Effector CD8-positive, alpha-beta T cell (primary cell): ENCODE measurements around the gene ZNF783.
"Not testable (repeated sequence)": the region's sequence is repeated elsewhere in the genome, so short reads cannot be mapped to it uniquely, and the experiment has no call there.

Source experiments
- DNase-seq: peaks from one replicate; lab custom pipeline; 2025; lab: John Stamatoyannopoulos, UW

Gene ZNF783

DNA sequence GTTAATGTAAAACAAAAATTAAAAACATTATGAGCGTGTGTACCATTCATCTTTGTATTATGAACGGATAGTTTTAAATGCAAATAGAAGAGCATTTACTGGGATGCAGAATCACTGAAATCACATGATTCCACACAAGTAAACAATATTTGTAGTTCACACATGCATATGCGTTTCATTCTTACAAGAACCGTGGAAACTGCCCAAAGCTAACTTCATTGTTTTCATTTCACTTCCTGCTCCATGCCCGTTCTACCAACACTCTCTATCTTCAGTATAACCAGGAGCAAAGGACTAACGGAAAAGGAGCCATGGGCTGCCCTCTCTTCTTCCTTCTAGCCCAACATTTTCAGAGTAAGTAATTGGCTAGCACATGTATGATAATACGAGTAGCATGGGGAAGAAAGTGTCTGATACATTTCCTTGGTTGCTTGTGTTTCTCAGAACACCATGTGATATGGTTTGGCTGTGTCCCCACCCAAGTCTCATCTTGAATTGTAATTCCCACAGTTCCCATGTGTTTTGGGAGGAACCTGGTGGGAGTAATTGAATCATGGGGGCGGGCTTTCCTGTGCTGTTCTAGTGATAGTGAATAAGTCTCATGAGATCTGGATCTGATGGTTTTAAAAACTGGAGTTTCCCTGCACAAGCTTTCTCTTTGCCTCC is 38.8 kb downstream of the ZNF783 start:
- DNase-seq = no peak

DNA sequence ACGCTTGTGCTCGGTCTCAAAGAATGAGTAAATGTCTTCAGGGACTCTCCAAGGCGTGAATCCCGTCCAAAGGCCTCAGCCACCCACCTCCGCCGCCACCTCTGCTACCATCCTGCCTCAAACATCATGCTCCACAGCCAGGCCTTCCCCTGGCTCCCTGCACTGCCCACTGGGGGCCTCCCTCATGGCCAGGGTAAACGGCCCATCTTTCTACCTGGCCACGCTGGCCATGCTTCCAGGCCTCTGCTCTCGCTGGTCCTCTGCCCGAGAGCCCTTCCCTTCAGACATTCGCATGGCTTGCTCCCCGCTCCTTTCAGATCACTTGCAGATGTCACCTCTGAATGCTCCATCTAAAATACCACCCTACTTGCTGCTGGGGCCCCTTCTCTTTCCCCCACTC is 40.2 kb downstream of the ZNF783 start:
- no peak for DNase-seq

DNA sequence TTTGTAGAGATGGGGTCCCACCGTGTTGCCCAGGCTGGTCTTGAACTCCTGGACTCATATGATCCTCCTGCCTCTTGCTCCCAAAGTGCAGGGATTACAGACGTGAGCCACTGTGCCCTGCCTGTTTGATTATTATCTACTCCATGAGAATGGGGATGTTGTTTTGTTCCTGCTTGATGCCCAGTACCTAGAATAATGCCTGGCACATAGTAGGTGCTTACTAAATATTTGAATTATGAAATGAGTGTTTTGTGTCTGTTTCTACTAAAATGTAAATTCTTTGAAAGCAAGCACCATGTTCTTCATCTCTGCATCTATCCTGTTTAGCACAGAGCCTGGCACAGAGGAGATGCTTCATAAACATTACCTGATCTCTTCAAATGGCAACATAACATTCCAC is 40.9 kb downstream of the ZNF783 start:
- DNase-seq = no peak

DNA sequence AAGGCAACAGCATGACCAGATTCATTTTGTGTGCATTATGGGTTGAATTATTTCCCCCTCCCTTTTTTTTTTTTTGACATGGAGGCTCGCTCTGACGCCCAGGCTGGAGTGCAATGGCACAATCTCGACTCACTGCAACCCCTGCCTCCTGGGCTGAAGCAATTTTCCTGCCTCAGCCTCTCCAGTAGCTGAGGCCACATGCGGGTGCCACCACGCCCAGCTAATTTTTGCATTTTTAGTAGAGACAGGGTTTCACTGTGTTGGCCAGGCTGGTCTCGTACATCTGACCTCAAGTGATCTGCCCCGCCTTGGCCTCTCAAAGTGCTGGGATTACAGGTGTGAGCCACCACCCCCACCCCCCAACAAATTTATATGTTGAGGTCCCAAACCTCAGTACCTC is 42.0 kb downstream of the ZNF783 start:
- DNase-seq = no peak

GRCh38 chr7:149306854-149307253 is 44.9 kb downstream of the ZNF783 start:
- DNase-seq = no peak

GRCh38 chr7:149307775-149308501 is 45.9 kb downstream of the ZNF783 start:
- DNase-seq = no peak

- DNase-seq = no peak
Observed at GRCh38 chr7:149310113-149310836, 48.3 kb downstream of the ZNF783 start.

DNA sequence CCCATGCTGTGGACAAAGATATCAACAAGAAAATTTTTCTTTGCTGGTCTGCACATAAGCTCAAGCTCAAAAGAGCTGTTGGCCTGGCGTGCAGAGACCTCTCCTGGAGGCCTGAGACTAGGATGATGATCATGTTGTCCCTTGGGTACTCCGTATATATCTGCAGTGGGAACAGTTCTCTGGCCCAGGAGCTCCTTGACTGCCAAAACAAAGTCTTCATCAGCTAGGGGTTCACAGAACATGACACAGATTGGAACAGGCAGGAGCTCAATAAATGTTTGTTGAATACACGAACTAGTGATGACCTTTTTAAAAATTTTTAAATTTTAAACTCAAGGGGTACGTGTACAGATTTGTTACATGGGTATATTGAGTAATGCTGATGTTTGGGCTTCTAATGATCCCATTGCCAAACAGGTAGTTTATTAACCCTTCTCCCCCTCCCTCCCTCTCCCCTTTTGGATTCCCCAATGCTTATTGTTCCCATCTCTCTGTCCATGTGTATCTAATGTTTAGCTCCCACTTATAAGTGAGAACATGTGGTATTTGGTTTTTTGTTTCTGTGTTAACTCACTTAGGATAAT is 49.1 kb downstream of the ZNF783 start:
- no peak for DNase-seq

DNA sequence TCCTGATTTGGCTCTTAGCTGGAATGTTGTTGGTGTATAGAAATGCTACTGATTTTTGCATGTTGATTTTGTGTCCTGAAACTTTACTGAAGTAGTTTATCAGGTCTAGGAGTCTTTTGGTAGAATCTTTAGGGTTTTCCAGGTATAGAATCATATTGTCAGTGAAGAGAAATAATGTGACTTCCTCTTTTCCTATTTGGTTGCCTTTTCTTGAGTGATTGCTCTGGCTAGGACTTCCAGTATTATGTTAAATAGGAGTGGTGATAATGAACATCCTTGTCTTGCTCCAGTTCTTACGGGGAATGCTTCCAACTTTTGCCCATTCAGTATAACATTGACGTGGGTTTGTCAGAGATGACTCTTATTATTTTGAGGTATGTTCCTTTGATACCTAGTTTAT is 52.0 kb downstream of the ZNF783 start:
- no peak for DNase-seq

- DNase-seq = no peak
Observed at GRCh38 chr7:149316606-149317005, 54.6 kb downstream of the ZNF783 start.

DNA sequence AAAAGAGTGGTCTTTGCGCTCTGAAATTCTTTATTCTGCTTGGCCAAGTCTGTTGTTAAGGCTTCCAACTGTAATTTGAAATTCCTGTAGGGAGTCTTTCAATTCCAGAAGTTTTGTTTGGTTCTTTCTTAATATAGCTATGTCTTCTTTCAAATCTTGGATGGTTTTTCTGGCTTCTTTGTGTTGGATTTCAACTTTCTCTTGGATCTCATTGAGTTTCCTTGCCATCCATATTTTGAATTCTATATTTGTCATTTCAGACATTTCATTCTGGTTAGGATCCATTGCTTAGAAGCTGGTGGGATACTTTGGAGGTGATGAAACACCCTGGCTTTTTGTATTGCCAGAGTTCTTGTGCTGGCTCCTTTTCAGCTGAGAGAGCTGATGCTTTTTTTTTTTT is 55.5 kb downstream of the ZNF783 start:
- DNase-seq = no peak

GRCh38 chr7:149317986-149318672 is 56.1 kb downstream of the ZNF783 start:
- no peak for DNase-seq

DNA sequence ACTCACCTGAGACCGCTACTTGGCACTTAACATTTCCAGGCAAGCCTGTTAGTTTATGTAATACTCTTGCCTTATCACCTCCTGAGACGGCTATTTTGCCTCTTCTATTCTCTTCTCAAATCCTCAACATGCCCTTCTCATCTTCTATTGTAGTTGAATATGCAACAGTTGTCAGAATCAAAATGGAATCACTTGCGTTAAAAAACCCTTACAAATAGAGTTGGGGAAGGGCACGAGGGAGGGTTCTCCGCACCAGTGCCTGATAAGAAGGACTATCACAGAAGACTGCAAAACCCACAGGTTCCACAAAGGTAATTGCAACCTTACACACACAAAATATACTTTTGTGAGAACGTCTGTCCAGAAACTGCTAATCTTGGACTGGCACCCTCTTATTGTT is 57.4 kb downstream of the ZNF783 start:
- DNase-seq = no peak

- DNase-seq = no peak
Observed at GRCh38 chr7:149320313-149321124, 58.5 kb downstream of the ZNF783 start.

GRCh38 chr7:149321125-149321905 is 59.3 kb downstream of the ZNF783 start:
- DNase-seq = not testable (repeated sequence)

GRCh38 chr7:149321978-149322541 is 60.1 kb downstream of the ZNF783 start:
- DNase-seq = no peak

- no peak for DNase-seq
Observed at GRCh38 chr7:149322737-149323136, 60.7 kb downstream of the ZNF783 start.

GRCh38 chr7:149325248-149325647 is 63.3 kb downstream of the ZNF783 start:
- no peak for DNase-seq

- no peak for DNase-seq
Observed at GRCh38 chr7:149329265-149329664, 67.3 kb downstream of the ZNF783 start.

GRCh38 chr7:149329766-149330334 is 67.9 kb downstream of the ZNF783 start:
- no peak for DNase-seq
